DMS114 treated with DMSO at 0.1 percent for 48 hours (cell line): ENCODE measurements around the gene SNX2.
"Not testable (repeated sequence)": the region's sequence is repeated elsewhere in the genome, so short reads cannot be mapped to it uniquely, and the experiment has no call there.

Source experiments
- DNase-seq: peaks from one replicate; lab custom pipeline; 2025; ENCODE audit not compliant: unreplicated experiment; lab: John Stamatoyannopoulos, UW

SNX2 gene

GRCh38 chr5:122774861-122775549 lies at the start of gene SNX2:
Gene SNX2 (plus strand): TSS chr5:122775080. CDS start chr5:122775104, 24 bp downstream.
- peak; percentile 79 for DNase-seq

- no peak for DNase-seq
Measured at GRCh38 chr5:122727112-122727541, 47.8 kb upstream of the SNX2 start.

GRCh38 chr5:122730037-122730436 lies 44.8 kb upstream of the SNX2 start:
- DNase-seq: no peak

GRCh38 chr5:122730456-122730855 lies 44.4 kb upstream of the SNX2 start:
- no peak for DNase-seq

GRCh38 chr5:122736086-122736845 lies 38.6 kb upstream of the SNX2 start:
- DNase-seq: no peak

GRCh38 chr5:122738088-122738487 lies 36.8 kb upstream of the SNX2 start:
- DNase-seq: no peak

- no peak for DNase-seq
Measured at GRCh38 chr5:122741681-122742080, 33.2 kb upstream of the SNX2 start.

GRCh38 chr5:122743261-122743660 lies 31.6 kb upstream of the SNX2 start:
- DNase-seq: no peak

- no peak for DNase-seq
Measured at GRCh38 chr5:122745597-122745996, 29.3 kb upstream of the SNX2 start.

GRCh38 chr5:122749886-122750285 lies 25.0 kb upstream of the SNX2 start:
- DNase-seq: no peak

- DNase-seq: no peak
Measured at GRCh38 chr5:122751293-122751782, 23.5 kb upstream of the SNX2 start.

- no peak for DNase-seq
Measured at GRCh38 chr5:122753500-122753899, 21.4 kb upstream of the SNX2 start.

GRCh38 chr5:122755783-122756182 lies 19.1 kb upstream of the SNX2 start:
- no peak for DNase-seq

GRCh38 chr5:122756264-122756911 lies 18.5 kb upstream of the SNX2 start:
- no peak for DNase-seq

GRCh38 chr5:122757285-122757684 lies 17.6 kb upstream of the SNX2 start:
- DNase-seq: no peak

GRCh38 chr5:122759241-122760070 lies 15.4 kb upstream of the SNX2 start:
- DNase-seq: no peak

GRCh38 chr5:122760236-122760635 lies 14.6 kb upstream of the SNX2 start:
- DNase-seq: no peak

- DNase-seq: no peak
Measured at GRCh38 chr5:122761115-122761514, 13.8 kb upstream of the SNX2 start.

- not testable (repeated sequence) for DNase-seq
Measured at GRCh38 chr5:122761896-122762295, 13.0 kb upstream of the SNX2 start.

GRCh38 chr5:122766130-122766529 lies 8.8 kb upstream of the SNX2 start:
- DNase-seq: no peak

GRCh38 chr5:122770477-122770876 lies 4.4 kb upstream of the SNX2 start:
- no peak for DNase-seq
